Fibroblast of the aortic adventitia (primary cell): ENCODE results near the gene BASP1. TPM values are rescaled to one million over a fixed set of nuclear protein-coding genes. Genes with fewer than 3 reads are reported as not detected.
A peak's percentile ranks its signal among the peaks of the same experiment; 100 is the strongest.
"Not testable (repeated sequence)": the region's sequence is repeated elsewhere in the genome, so short reads cannot be mapped to it uniquely, and the experiment has no call there.

Experiments
- DNase-seq: peaks from one replicate; pipeline ENCODE4 v3.0.0-alpha.2; 2010; ENCODE audit warnings: low read depth
- H3K4me3 ChIP-seq: 2 replicates; pipeline ENCODE4 v1.5.1; 2011; ENCODE audit warnings: low read depth, mild to moderate bottlenecking, control low read depth, low read length, moderate library complexity
- total RNA-seq: library from RNA; depleted of rRNA; stranded (reverse); fragments of >200 nt; gene quantifications from 2 replicates; pipeline ENCODE4 v1.2.3, GENCODE V29; 2012; ENCODE audit warnings: low replicate concordance
- TF ChIP-seq, protein P1 (sequence below): IDR thresholded peaks from 2 replicates; pipeline ENCODE4 v1.5.1; 2011; ENCODE audit warnings: mild to moderate bottlenecking, low read length, control low read depth, inconsistent platforms; ENCODE audit not compliant: insufficient read depth

Gene BASP1
- total RNA-seq, 1 donor = 18.5 TPM

- DNase-seq = no peak
- no peak overlapping the region for H3K4me3 ChIP-seq
- TF ChIP-seq, protein P1, sequence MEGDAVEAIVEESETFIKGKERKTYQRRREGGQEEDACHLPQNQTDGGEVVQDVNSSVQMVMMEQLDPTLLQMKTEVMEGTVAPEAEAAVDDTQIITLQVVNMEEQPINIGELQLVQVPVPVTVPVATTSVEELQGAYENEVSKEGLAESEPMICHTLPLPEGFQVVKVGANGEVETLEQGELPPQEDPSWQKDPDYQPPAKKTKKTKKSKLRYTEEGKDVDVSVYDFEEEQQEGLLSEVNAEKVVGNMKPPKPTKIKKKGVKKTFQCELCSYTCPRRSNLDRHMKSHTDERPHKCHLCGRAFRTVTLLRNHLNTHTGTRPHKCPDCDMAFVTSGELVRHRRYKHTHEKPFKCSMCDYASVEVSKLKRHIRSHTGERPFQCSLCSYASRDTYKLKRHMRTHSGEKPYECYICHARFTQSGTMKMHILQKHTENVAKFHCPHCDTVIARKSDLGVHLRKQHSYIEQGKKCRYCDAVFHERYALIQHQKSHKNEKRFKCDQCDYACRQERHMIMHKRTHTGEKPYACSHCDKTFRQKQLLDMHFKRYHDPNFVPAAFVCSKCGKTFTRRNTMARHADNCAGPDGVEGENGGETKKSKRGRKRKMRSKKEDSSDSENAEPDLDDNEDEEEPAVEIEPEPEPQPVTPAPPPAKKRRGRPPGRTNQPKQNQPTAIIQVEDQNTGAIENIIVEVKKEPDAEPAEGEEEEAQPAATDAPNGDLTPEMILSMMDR = no peak
Observed at GRCh38 chr5:17309462-17309861, 92.0 kb downstream of the BASP1 start.

- DNase-seq, H3K4me3 ChIP-seq: not testable (repeated sequence)
Observed at GRCh38 chr5:17310502-17310901, 93.1 kb downstream of the BASP1 start.

GRCh38 chr5:17311811-17312210 is 94.4 kb downstream of the BASP1 start:
- not testable (repeated sequence) for H3K4me3 ChIP-seq, DNase-seq

- DNase-seq = peak; percentile 17
- H3K4me3 ChIP-seq = no peak overlapping the region
- TF ChIP-seq, protein P1 = no peak
Observed at GRCh38 chr5:17312358-17312757, 94.9 kb downstream of the BASP1 start.

DNA sequence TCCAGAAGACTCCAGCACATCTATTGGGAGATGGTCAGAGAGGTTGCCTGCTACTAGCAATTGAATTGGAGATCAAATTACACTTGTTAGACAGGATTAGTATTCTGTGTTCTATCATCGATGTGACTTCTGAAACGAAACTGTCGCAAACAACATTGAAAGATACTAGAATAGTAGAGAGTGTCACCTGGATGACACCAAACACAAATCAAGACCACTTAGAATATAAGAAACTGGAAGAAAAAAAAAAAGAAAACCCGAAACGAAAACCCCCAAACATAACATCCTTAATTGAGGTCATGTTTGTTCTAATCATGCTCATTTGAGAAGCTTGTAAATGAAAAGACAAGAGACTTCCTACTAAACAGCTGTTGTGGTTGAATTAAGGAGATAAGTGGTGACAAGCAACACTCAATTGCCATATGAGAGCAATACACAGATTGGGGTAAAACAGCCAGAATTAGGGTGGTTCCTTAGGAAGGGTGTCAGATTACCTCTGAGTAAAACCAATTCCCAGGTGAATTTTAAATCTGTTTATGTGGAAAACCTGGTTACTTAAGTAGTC is 97.6 kb downstream of the BASP1 start:
- H3K4me3 ChIP-seq = no peak overlapping the region
- peak; percentile 60 for DNase-seq
- TF ChIP-seq, protein P1 = no peak

GRCh38 chr5:17315710-17316221 is 98.3 kb downstream of the BASP1 start:
- TF ChIP-seq, protein P1 = no peak
- DNase-seq = peak; percentile 74
- H3K4me3 ChIP-seq = no peak overlapping the region

- H3K4me3 ChIP-seq = no peak overlapping the region
- TF ChIP-seq, protein P1 = no peak
- DNase-seq = no peak
Observed at GRCh38 chr5:17316970-17317459, 99.6 kb downstream of the BASP1 start.

DNA sequence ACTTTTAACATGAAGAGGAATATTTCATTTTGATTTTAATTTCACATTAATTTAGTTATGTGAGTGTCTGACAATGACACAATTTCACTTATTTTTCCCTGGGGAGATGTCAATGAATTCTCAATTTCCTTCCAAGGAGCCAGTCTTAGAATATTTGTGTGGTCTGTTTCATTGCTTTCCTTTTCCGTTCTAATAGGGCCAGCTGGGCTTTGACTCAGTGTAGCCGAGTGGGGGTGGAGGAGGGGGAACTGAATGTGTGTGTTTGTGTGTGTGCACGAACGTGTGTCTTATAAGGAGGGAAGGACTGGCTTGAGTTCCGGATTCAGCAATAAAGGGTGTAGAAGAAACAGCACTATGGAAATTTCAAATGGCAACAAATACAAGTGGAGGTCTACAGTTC is 100.0 kb downstream of the BASP1 start:
- DNase-seq = no peak
- TF ChIP-seq, protein P1 = no peak
- no peak overlapping the region for H3K4me3 ChIP-seq

GRCh38 chr5:17319095-17319494 is 101.7 kb downstream of the BASP1 start:
- DNase-seq, H3K4me3 ChIP-seq: not testable (repeated sequence)
